ENCODE measurements around the gene STRIP2. TPM values are rescaled to one million over a fixed set of nuclear protein-coding genes. Genes with fewer than 3 reads are reported as not detected.

The STRIP2 gene
- total and polyA plus RNA-seq, 2 donors (not counting 1 experiment from before 2014, with no cell fraction given), result 0.21 to 0.79 TPM

GRCh38 chr7:129525225-129525862 is 91.1 kb downstream of the STRIP2 start:
- intact Hi-C loops (cut with micrococcal nuclease), result no loop called here
- no peaks in the 10 kb centered on the region for H3K36me3 ChIP-seq (replicated peaks in 1 of 2; ENCODE audit: control extremely low read depth in 1 of 2, control insufficient read depth in 1 of 2, extremely low read depth in 1 of 2, insufficient read depth in 2 of 2, low read length in 1 of 2)
- H3K79me2 ChIP-seq (ENCODE audit: control insufficient read depth, insufficient read depth, low read length), result no peaks in the 10 kb centered on the region
- no peaks in the 10 kb centered on the region for H3K4me1 Mint-ChIP-seq
- H4K20me1 ChIP-seq (ENCODE audit: control insufficient read depth, insufficient read depth, low read length, poor library complexity, severe bottlenecking), result no peaks in the 10 kb centered on the region
- DNase-seq, result no peak
- no peak overlapping the region for H2AFZ ChIP-seq (ENCODE audit: insufficient read depth, low read depth, low read length, poor library complexity, severe bottlenecking)
- H3K27me3 Mint-ChIP-seq, result peaks cover 20% of the 10 kb centered on the region
- no peak for TF ChIP-seq EZH2 (IDR thresholded peaks at IDR 0.05; ENCODE audit: borderline replicate concordance, insufficient read depth, low read depth, low read length, poor library complexity, severe bottlenecking)
- no peak for TF ChIP-seq CTCF (IDR thresholded peaks at IDR 0.05)
- ChIA-PET POLR2A (no interaction called here), CTCF (interaction anchor here (0.5 kb wide), 1 partner anchor 150 kb away, joined by 5 read pairs; no protein-coding TSS in a partner anchor)
- 100% methylated on average over 2 of the region's 9 CpGs for WGBS (ENCODE audit: insufficient coverage)
- H3K4me3 Mint-ChIP-seq, result no peak overlapping the region
- H3K27me3 ChIP-seq (replicated peaks in 1 of 4; ENCODE audit: control extremely low read depth in 1 of 4, control insufficient read depth in 3 of 4, insufficient read depth in 4 of 4, low read length in 3 of 4), result peaks cover 0 to 15% (median 0%) of the 10 kb centered on the region in 4 experiments
- H3K4me1 ChIP-seq (ENCODE audit: control insufficient read depth in 2 of 2, insufficient read depth in 2 of 2, low read length in 2 of 2), result no peaks in the 10 kb centered on the region
- H3K9me3 Mint-ChIP-seq (ENCODE audit: insufficient read depth), result no peaks in the 10 kb centered on the region
- ATAC-seq (ENCODE audit: low read depth), result no peak
- no peak overlapping the region for H3K27ac Mint-ChIP-seq
- no peak overlapping the region for H3K4me2 ChIP-seq (replicated peaks; ENCODE audit: low read depth, low read length, poor library complexity, severe bottlenecking)
- H3K27ac ChIP-seq (ENCODE audit: low read length in 2 of 2), result no peak overlapping the region
- no peak overlapping the region for H3K9ac ChIP-seq (ENCODE audit: low read length)
- no peaks in the 10 kb centered on the region for H3K9me3 ChIP-seq (ENCODE audit: control extremely low read depth in 1 of 3, control insufficient read depth in 2 of 3, insufficient read depth in 1 of 3, low read length in 2 of 3)
- H3K4me3 ChIP-seq (ENCODE audit: control extremely low read depth in 1 of 5, extremely low read depth in 1 of 5, insufficient read depth in 1 of 5, low read depth in 2 of 5, low read length in 4 of 5), result no peak overlapping the region

GRCh38 chr7:129529643-129530042 is 95.4 kb downstream of the STRIP2 start:
- ChIA-PET CTCF (interaction anchor here (0.7 kb wide), 1 partner anchor 65 kb away, joined by 3 read pairs; no protein-coding TSS in a partner anchor), POLR2A (no interaction called here)
- DNase-seq, result no peak
- no peak overlapping the region for H3K9ac ChIP-seq (ENCODE audit: low read length)
- no peak overlapping the region for H3K4me2 ChIP-seq (replicated peaks; ENCODE audit: low read depth, low read length, poor library complexity, severe bottlenecking)
- H3K4me1 Mint-ChIP-seq, result no peaks in the 10 kb centered on the region
- intact Hi-C loops (cut with micrococcal nuclease), result no loop called here
- H3K9me3 ChIP-seq (ENCODE audit: control extremely low read depth in 1 of 3, control insufficient read depth in 2 of 3, insufficient read depth in 1 of 3, low read length in 2 of 3), result no peaks in the 10 kb centered on the region
- TF ChIP-seq EZH2 (IDR thresholded peaks at IDR 0.05; ENCODE audit: borderline replicate concordance, insufficient read depth, low read depth, low read length, poor library complexity, severe bottlenecking) (no peak), CTCF (IDR thresholded peaks at IDR 0.05) (no peak)
- no peak overlapping the region for H3K27ac Mint-ChIP-seq
- H3K27ac ChIP-seq (ENCODE audit: low read length in 2 of 2), result no peak overlapping the region
- H3K27me3 Mint-ChIP-seq, result peaks cover 21% of the 10 kb centered on the region
- no peak for ATAC-seq (ENCODE audit: low read depth)
- no peaks in the 10 kb centered on the region for H3K36me3 ChIP-seq (replicated peaks in 1 of 2; ENCODE audit: control extremely low read depth in 1 of 2, control insufficient read depth in 1 of 2, extremely low read depth in 1 of 2, insufficient read depth in 2 of 2, low read length in 1 of 2)
- H3K27me3 ChIP-seq (replicated peaks in 1 of 4; ENCODE audit: control extremely low read depth in 1 of 4, control insufficient read depth in 3 of 4, insufficient read depth in 4 of 4, low read length in 3 of 4), result peaks cover 0 to 3% (median 0%) of the 10 kb centered on the region in 4 experiments
- H3K4me1 ChIP-seq (ENCODE audit: control insufficient read depth in 2 of 2, insufficient read depth in 2 of 2, low read length in 2 of 2), result no peaks in the 10 kb centered on the region
- WGBS (ENCODE audit: insufficient coverage), result 86% methylated on average over 3 of the region's 4 CpGs
- H3K4me3 Mint-ChIP-seq, result no peak overlapping the region
- no peak overlapping the region for H2AFZ ChIP-seq (ENCODE audit: insufficient read depth, low read depth, low read length, poor library complexity, severe bottlenecking)
- no peaks in the 10 kb centered on the region for H3K79me2 ChIP-seq (ENCODE audit: control insufficient read depth, insufficient read depth, low read length)
- H3K4me3 ChIP-seq (ENCODE audit: control extremely low read depth in 1 of 5, extremely low read depth in 1 of 5, insufficient read depth in 1 of 5, low read depth in 2 of 5, low read length in 4 of 5), result no peak overlapping the region
- H3K9me3 Mint-ChIP-seq (ENCODE audit: insufficient read depth), result no peaks in the 10 kb centered on the region
- no peaks in the 10 kb centered on the region for H4K20me1 ChIP-seq (ENCODE audit: control insufficient read depth, insufficient read depth, low read length, poor library complexity, severe bottlenecking)
